Measurements from ENCODE around the gene GLOD4. TPM values are rescaled to one million over a fixed set of nuclear protein-coding genes. Genes with fewer than 3 reads are reported as not detected.

Gene GLOD4
- total and polyA plus RNA-seq, 2 of the 4 experiments (the other 2 are of a cell fraction), result 26.3 to 36.7 TPM

DNA sequence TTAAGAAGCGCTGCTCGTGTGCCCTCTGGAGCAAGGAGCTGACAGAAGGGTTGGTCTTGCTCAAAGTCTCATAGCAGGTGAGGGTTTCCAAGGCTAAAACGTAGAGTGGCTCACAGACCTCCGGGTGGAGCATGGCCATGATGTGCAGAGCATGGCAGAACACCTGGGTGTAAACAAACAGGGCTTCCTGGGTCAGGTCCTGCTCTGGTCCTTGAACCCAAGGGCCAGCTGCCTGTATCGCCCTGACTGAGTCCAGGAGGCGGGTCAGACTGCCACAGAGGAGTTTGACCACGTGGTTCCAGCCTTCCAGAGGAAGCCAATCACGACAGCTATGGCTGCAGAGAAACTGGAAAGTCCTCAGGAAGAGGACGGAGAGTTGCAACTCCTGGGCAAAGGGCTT is 37.1 kb downstream of the GLOD4 start:
- Histone ChIP-seq H2AK5ac (ENCODE audit: low read depth, low read length) (no peak overlapping the region), H2AFZ (replicated peaks; ENCODE audit: low read length, poor library complexity) (no peak overlapping the region), H3K4me1 (ENCODE audit: control insufficient read depth, insufficient read depth, low read length) (no peaks in the 10 kb centered on the region), H3K79me1 (ENCODE audit: low read depth in 1 of 2, low read length in 2 of 2) (peaks cover 24 to 89% of the 10 kb centered on the region in 2 experiments), H4K91ac (ENCODE audit: insufficient read depth, low read depth, low read length) (no peak overlapping the region), H3K56ac (ENCODE audit: extremely low read depth, insufficient read depth, low read length) (no peak overlapping the region), H2BK120ac (ENCODE audit: low read depth, low read length) (no peak overlapping the region), H4K5ac (ENCODE audit: low read depth, low read length) (no peak overlapping the region), H3K23ac (ENCODE audit: low read depth, low read length) (no peak overlapping the region), H3K18ac (ENCODE audit: low read depth, low read length) (no peak overlapping the region), H3K27ac (ENCODE audit: insufficient read depth, low read length) (no peak overlapping the region), H3K4ac (ENCODE audit: low read depth, low read length) (no peak overlapping the region), H2BK20ac (ENCODE audit: low read depth, low read length) (no peak overlapping the region), H3K14ac (replicated peaks; ENCODE audit: low read depth, low read length) (no peak overlapping the region), H3K27me3 (ENCODE audit: control insufficient read depth, insufficient read depth, low read length) (no peaks in the 10 kb centered on the region), H3K4me3 (ENCODE audit: insufficient read depth, low read depth, low read length) (no peak overlapping the region), H2AK9ac (replicated peaks; ENCODE audit: low read depth, low read length, poor library complexity) (no peak overlapping the region), H3K4me2 (ENCODE audit: low read depth, low read length) (no peak overlapping the region), H3K9ac (ENCODE audit: low read depth, low read length) (no peak overlapping the region), H3K9me1 (ENCODE audit: insufficient read depth, low read length) (peaks cover 11% of the 10 kb centered on the region), H4K8ac (ENCODE audit: low read depth in 2 of 2, low read length in 2 of 2) (no peak overlapping the region), H3K36me3 (ENCODE audit: control insufficient read depth, insufficient read depth, low read length) (peaks cover 70% of the 10 kb centered on the region), H2BK5ac (ENCODE audit: low read depth, low read length, poor library complexity, severe bottlenecking) (no peak overlapping the region), H4K20me1 (ENCODE audit: insufficient read depth, low read length) (peaks cover 38% of the 10 kb centered on the region), H2BK15ac (ENCODE audit: low read depth, low read length) (no peak overlapping the region), H3K9me3 (ENCODE audit: control insufficient read depth, insufficient read depth, low read length) (no peaks in the 10 kb centered on the region)
- DNase-seq, result no peak
- TF ChIP-seq POLR2A (IDR thresholded peaks at IDR 0.05; ENCODE audit: low read depth, low read length) (no peak), CEBPB (IDR thresholded peaks at IDR 0.05; ENCODE audit: low read depth, low read length) (no peak), MAFK (IDR thresholded peaks at IDR 0.05; ENCODE audit: low read depth, low read length) (no peak), MXI1 (IDR thresholded peaks at IDR 0.05; ENCODE audit: borderline replicate concordance, low read depth, low read length) (no peak), FOS (IDR thresholded peaks at IDR 0.05; ENCODE audit: low read depth, low read length) (no peak)
- no peak for ATAC-seq (ENCODE audit: low read depth)
- intact Hi-C loops (cut with micrococcal nuclease), result no loop called here
- in situ Hi-C loops (cut with MboI; ENCODE audit: low sequenced_read_pairs), result no loop called here
- dilution Hi-C loops (cut with HindIII; ENCODE audit: low sequenced_read_pairs, unreplicated experiment), result no loop called here
- POLR2A ChIA-PET (ENCODE audit: unreplicated experiment), result no interaction called here
- CTCF ChIA-PET, result no interaction called here
- 84% methylated on average over 7 of the region's 9 CpGs; no CpG with 5 or more reads in 1 of the 2 experiments for WGBS, 2 experiments (ENCODE audit: extremely low coverage in 2 of 2, insufficient read length in 1 of 2)
- no TSS peak for BruUV-seq (replicated peaks)

Measured in IMR-90 (cell line).